NOMO-1 (cell line): ENCODE data around the gene ELOVL5.
A peak's percentile ranks its signal among the peaks of the same experiment; 100 is the strongest.
"Not testable (repeated sequence)": the region's sequence is repeated elsewhere in the genome, so short reads cannot be mapped to it uniquely, and the experiment has no call there.

Experiments
- DNase-seq, 2 experiments: peaks; one replicate each; lab custom pipeline; 2025; ENCODE audit not compliant: unreplicated experiment in 2 of 2; lab: John Stamatoyannopoulos, UW

ELOVL5 gene

GRCh38 chr6:53331678-53332077 lies 17.1 kb downstream of the ELOVL5 start:
- no peak for DNase-seq

- DNase-seq: no peak
Measured at GRCh38 chr6:53330137-53330536, 18.6 kb downstream of the ELOVL5 start.

- no peak for DNase-seq
Measured at GRCh38 chr6:53328375-53328774, 20.4 kb downstream of the ELOVL5 start.

GRCh38 chr6:53327017-53327395 lies 21.7 kb downstream of the ELOVL5 start:
- no peak for DNase-seq

- DNase-seq: no peak
Measured at GRCh38 chr6:53326372-53327016, 22.3 kb downstream of the ELOVL5 start.

GRCh38 chr6:53325785-53326184 lies 23.0 kb downstream of the ELOVL5 start:
- no peak for DNase-seq

GRCh38 chr6:53322188-53323029 lies 26.3 kb downstream of the ELOVL5 start:
- peak in 1 of 2 experiments; percentile 50 for DNase-seq

GRCh38 chr6:53321701-53322100 lies 27.0 kb downstream of the ELOVL5 start:
- DNase-seq: no peak

- DNase-seq: no peak
Measured at GRCh38 chr6:53320964-53321363, 27.8 kb downstream of the ELOVL5 start.

- DNase-seq: no peak
Measured at GRCh38 chr6:53318429-53318828, 30.3 kb downstream of the ELOVL5 start.

GRCh38 chr6:53317861-53318260 lies 30.9 kb downstream of the ELOVL5 start:
- DNase-seq: no peak

- not testable (repeated sequence) for DNase-seq
Measured at GRCh38 chr6:53317299-53317698, 31.5 kb downstream of the ELOVL5 start.

- DNase-seq: no peak
Measured at GRCh38 chr6:53316142-53316541, 32.6 kb downstream of the ELOVL5 start.

- no peak for DNase-seq
Measured at GRCh38 chr6:53315086-53315724, 33.5 kb downstream of the ELOVL5 start.

GRCh38 chr6:53313784-53314400 lies 34.9 kb downstream of the ELOVL5 start:
- DNase-seq: no peak

GRCh38 chr6:53312355-53312754 lies 36.4 kb downstream of the ELOVL5 start:
- DNase-seq: no peak

- DNase-seq: no peak
Measured at GRCh38 chr6:53311586-53311935, 37.2 kb downstream of the ELOVL5 start.

GRCh38 chr6:53310771-53311585 lies 37.8 kb downstream of the ELOVL5 start:
- no peak for DNase-seq

GRCh38 chr6:53309901-53310300 lies 38.8 kb downstream of the ELOVL5 start:
- DNase-seq: peak; percentile 55 to 82

- DNase-seq: no peak
Measured at GRCh38 chr6:53309059-53309900, 39.5 kb downstream of the ELOVL5 start.
